GM06990 (cell line): ENCODE data around the gene NOP53.
"Not testable (repeated sequence)": the region's sequence is repeated elsewhere in the genome, so short reads cannot be mapped to it uniquely, and the experiment has no call there.

Experiments used
- DNase-seq: peaks from one replicate; pipeline ENCODE4 v3.0.0-alpha.2; 2011; ENCODE audit not compliant: insufficient read length; ENCODE audit errors: extremely low read depth
- H3K27me3 ChIP-seq: replicated peaks from 2 replicates; pipeline ENCODE4 v1.6.0; 2011; ENCODE audit warnings: low read length; ENCODE audit not compliant: control insufficient read depth, insufficient read depth
- H3K36me3 ChIP-seq: 2 replicates; pipeline ENCODE4 v1.5.1; 2011; ENCODE audit warnings: low read length; ENCODE audit not compliant: control insufficient read depth, insufficient read depth
- H3K4me3 ChIP-seq: replicated peaks from 2 replicates; pipeline ENCODE4 v1.5.1; 2011; ENCODE audit warnings: low read depth, mild to moderate bottlenecking, control low read depth, low read length
- TF ChIP-seq, protein P1 (sequence below): IDR thresholded peaks from 2 replicates; pipeline ENCODE4 v1.5.1; 2011; ENCODE audit warnings: low read length, control low read depth, mild to moderate bottlenecking, inconsistent platforms; ENCODE audit not compliant: insufficient read depth, poor library complexity, severe bottlenecking

NOP53 gene

DNA sequence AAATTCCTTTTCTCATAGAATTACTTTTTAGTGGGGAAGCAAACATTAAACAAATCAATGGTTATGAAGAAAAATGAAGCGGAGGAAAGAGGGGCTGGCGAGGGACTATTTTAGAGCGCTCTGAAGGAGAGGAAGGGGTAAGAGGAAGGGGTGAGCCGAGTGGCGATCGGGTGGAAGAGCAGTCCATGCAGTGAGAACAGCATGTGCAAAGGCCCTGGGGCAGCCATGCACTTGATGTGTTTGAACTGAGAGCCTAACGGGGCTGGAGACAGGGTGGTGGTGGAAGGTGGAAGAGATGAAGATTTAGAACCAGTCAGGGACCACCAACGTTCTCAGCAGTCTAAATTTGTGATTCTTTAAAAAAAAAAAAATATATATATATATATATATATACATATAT is 14.4 kb upstream of the NOP53 start:
- no peaks in the 10 kb centered on the region for H3K27me3 ChIP-seq
- TF ChIP-seq, protein P1, sequence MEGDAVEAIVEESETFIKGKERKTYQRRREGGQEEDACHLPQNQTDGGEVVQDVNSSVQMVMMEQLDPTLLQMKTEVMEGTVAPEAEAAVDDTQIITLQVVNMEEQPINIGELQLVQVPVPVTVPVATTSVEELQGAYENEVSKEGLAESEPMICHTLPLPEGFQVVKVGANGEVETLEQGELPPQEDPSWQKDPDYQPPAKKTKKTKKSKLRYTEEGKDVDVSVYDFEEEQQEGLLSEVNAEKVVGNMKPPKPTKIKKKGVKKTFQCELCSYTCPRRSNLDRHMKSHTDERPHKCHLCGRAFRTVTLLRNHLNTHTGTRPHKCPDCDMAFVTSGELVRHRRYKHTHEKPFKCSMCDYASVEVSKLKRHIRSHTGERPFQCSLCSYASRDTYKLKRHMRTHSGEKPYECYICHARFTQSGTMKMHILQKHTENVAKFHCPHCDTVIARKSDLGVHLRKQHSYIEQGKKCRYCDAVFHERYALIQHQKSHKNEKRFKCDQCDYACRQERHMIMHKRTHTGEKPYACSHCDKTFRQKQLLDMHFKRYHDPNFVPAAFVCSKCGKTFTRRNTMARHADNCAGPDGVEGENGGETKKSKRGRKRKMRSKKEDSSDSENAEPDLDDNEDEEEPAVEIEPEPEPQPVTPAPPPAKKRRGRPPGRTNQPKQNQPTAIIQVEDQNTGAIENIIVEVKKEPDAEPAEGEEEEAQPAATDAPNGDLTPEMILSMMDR = no peak
- no peak for DNase-seq
- no peak overlapping the region for H3K4me3 ChIP-seq
- H3K36me3 ChIP-seq = no peaks in the 10 kb centered on the region

DNA sequence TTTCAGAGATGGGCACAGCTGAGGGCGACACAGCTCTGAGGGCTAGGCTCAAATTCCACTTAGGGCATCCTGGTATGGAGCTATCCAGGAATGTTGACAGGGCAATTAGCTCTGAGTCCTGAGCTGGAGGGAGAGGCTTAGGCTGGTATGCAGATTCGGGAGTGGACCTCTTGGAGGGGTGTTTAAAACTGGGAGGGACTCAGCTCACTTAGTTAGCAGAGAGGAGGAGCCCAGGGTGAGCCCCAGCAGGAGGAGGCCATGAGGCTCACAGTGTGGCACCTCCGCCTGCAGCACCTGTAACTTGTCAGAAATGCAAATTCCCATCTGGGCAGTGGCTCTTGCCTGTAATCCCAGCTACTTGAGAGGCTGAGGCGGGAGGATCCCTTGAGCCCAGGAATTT is 10.2 kb upstream of the NOP53 start:
- no peak for DNase-seq
- Histone ChIP-seq H3K27me3 (no peaks in the 10 kb centered on the region), H3K36me3 (no peaks in the 10 kb centered on the region), H3K4me3 (no peak overlapping the region)
- TF ChIP-seq, protein P1 = no peak

DNA sequence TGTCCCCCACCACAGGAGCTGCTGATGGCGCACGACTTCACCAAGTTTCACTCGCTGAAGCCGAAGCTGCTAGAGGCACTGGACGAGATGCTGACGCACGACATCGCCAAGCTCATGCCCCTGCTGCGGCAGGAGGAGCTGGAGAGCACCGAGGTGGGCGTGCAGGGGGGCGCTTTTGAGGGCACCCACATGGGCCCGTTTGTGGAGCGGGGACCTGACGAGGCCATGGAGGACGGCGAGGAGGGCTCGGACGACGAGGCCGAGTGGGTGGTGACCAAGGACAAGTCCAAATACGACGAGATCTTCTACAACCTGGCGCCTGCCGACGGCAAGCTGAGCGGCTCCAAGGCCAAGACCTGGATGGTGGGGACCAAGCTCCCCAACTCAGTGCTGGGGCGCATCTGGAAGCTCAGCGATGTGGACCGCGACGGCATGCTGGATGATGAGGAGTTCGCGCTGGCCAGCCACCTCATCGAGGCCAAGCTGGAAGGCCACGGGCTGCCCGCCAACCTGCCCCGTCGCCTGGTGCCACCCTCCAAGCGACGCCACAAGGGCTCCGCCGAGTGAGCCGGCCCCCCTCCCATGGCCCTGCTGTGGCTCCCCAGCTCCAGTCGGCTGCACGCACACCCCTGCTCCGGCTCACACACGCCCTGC is 4.4 kb upstream of the NOP53 start:
- Histone ChIP-seq H3K27me3 (no peaks in the 10 kb centered on the region), H3K4me3 (no peak overlapping the region), H3K36me3 (no peaks in the 10 kb centered on the region)
- DNase-seq = no peak
- TF ChIP-seq, protein P1 = no peak

DNA sequence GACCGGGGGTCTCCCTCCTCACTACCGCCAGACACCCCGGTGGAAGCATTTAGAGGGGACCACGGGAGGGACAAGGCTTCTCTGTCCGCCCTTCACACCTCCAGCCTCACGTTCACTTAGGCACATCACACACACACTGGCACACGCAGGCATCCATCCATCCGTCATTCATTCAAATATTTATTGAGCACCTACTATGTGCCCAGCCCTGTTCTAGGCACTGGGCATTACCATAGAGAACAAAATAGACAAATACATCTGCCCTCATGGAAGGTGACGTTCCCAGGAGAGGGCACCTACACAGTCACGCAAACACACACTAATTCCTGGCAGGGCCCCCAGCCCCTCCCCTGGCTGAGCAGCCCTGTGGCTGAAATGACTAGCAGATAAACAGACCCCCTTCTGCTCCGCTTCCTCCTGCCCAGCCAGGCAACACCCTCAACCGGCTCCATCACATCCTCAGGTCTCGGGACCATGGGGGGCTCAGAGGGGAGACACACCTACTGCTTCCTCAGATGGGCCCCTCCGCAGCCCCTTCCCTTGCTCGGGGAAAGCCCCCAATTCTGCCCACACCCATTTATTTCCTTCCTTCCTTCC is 3.7 kb upstream of the NOP53 start:
- Histone ChIP-seq H3K4me3 (no peak overlapping the region), H3K36me3 (no peaks in the 10 kb centered on the region), H3K27me3 (no peaks in the 10 kb centered on the region)
- TF ChIP-seq, protein P1 = no peak
- no peak for DNase-seq

DNA sequence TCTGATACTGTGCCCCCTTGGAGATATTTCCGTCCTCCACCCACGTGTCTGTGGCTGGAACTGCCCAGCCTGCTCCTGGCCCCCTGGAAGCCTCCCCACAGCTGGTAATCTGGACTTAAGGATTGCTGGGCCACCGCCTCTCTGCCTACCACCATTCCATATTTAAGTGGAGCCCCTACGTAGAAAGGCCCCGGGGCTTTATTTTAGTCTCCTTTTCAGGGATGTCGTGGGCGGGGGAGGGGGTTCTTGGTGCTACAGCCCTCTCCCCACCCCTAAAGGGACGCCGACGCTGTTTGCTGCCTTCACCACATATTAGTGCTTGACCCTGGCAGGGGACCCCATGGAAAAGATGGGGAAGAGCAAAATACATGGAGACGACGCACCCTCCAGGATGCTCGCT is 2.7 kb upstream of the NOP53 start:
- Histone ChIP-seq H3K27me3 (no peaks in the 10 kb centered on the region), H3K36me3 (no peaks in the 10 kb centered on the region; the same call in 1 of the 2 replicates), H3K4me3 (no peak overlapping the region)
- TF ChIP-seq, protein P1 = no peak
- DNase-seq = no peak

DNA sequence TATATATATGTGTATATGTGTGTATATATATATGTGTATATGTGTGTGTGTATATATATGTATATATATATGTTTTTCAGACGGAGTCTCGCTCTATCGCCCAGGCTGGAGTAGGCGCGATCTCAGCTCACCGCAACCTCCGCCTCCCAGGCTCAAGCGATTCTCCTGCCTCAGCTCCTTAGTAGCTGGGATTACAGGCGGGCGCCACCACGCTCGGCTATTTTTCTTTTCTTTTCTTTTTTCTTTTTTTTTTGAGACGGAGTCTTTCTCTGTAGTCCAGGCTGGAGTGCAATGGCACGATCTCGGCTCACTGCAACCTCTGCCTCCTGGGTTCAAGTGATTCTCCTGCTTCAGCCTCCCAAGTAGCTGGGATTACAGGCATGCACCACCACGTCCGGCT is 783 bp downstream of the NOP53 start:
- H3K4me3 ChIP-seq = peak overlapping the region; percentile 83
- DNase-seq, H3K27me3 ChIP-seq: not testable (repeated sequence)
- peaks cover 14% of the 10 kb centered on the region for H3K36me3 ChIP-seq
